Activated T-helper 1 cell treated with anti-CD3 and anti-CD28 coated beads, Interleukin-12 subunit alpha, Interleukin-12 subunit beta, Interleukin-2, Interleukin-4 antibody, amounts not matched to agents 30 ng/mL and 10 ng/mL and 1 ng/mL, durations not matched to agents 14 hours and 24 hours and 36 hours (primary cell): ENCODE results near the gene RAB11FIP3. TPM values are rescaled to one million over a fixed set of nuclear protein-coding genes. Genes with fewer than 3 reads are reported as not detected.
A peak's percentile ranks its signal among the peaks of the same experiment; 100 is the strongest.
"Not testable (repeated sequence)": the region's sequence is repeated elsewhere in the genome, so short reads cannot be mapped to it uniquely, and the experiment has no call there.

Experiments used
- DNase-seq: peaks from one replicate; pipeline ENCODE4 v3.0.0; 2021; ENCODE audit warnings: low spot score
- H3K27ac Mint-ChIP-seq: one replicate; pipeline ENCODE4 v1.8.0; 2021; ENCODE audit warnings: mild to moderate bottlenecking, mixed read lengths
- H3K27me3 Mint-ChIP-seq: one replicate; pipeline ENCODE4 v1.8.0; 2022; ENCODE audit warnings: mild to moderate bottlenecking, moderate library complexity, mixed read lengths; ENCODE audit not compliant: insufficient read depth
- H3K36me3 Mint-ChIP-seq: one replicate; pipeline ENCODE4 v1.8.0; 2021; ENCODE audit warnings: low read depth, mixed read lengths
- H3K4me1 Mint-ChIP-seq: one replicate; pipeline ENCODE4 v1.8.0; 2021; ENCODE audit warnings: low read depth, mixed read lengths
- H3K4me3 Mint-ChIP-seq: one replicate; pipeline ENCODE4 v1.8.0; 2021; ENCODE audit warnings: mild to moderate bottlenecking, moderate library complexity, mixed read lengths
- H3K9me3 Mint-ChIP-seq: one replicate; pipeline ENCODE4 v1.8.0; 2021; ENCODE audit warnings: mixed read lengths
- intact Hi-C: fragments of 100-400 bp; cut with micrococcal nuclease; formaldehyde crosslinking; loops from one replicate; pipeline ENCODE4 v1.15.1; 2024
- total RNA-seq: library from RNA; stranded (reverse); gene quantifications from 2 replicates; pipeline ENCODE4 v1.2.3, GENCODE V29; 2022

Gene RAB11FIP3
- total RNA-seq, 1 donor from 2014 or later: 47.5 TPM

DNA sequence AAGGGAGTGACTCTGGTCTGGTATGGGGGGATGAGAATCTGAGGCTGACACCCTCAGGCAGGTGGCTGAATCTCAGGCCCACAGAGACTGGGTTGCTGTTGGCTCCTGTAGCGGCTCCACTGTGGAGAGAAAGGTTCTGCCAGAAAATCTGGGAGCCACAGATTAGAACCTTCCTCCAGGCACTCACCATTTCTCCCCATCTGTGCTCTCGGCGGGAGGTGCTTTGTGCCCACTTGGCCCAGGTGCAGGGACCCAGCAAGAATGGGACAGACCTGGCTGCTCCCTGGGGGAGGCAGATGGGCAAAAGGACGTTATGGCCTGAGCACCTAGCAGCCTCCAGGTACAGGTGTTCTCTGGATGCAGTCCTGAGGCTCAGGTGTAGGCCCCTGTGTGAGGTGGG lies 20.1 kb downstream of the RAB11FIP3 start:
- Mint-ChIP-seq H3K4me3 (no peak overlapping the region), H3K27me3 (no peaks in the 10 kb centered on the region), H3K9me3 (no peaks in the 10 kb centered on the region), H3K36me3 (no peaks in the 10 kb centered on the region), H3K27ac (no peak overlapping the region), H3K4me1 (peaks cover 4% of the 10 kb centered on the region)
- DNase-seq: no peak
- intact Hi-C loops: loop anchor here (10.0 kb wide), 1 partner anchor 49 kb away; no protein-coding TSS in a partner anchor

DNA sequence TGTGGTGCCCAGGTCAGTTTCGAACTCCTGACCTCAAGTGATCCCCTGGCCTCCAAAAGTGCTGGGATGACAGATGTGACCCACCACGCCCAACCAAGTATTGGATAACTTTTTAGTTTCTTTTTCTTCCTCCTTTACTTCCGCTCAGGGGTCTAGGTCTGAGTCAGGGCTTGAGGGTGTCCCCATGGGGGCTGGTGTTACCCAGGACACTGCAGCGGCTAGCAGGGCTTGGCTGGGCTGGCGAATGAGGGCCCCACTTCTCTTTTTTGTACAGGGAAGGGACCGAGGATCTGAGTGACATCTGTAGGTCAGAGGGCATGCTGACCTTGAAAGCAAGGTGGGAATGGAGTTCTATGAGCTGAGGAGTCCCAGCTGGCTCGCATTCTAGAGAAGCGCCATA lies 24.9 kb downstream of the RAB11FIP3 start:
- Mint-ChIP-seq H3K27ac (no peak overlapping the region), H3K9me3 (no peaks in the 10 kb centered on the region), H3K4me1 (no peaks in the 10 kb centered on the region), H3K27me3 (no peaks in the 10 kb centered on the region), H3K36me3 (no peaks in the 10 kb centered on the region), H3K4me3 (no peak overlapping the region)
- no peak for DNase-seq
- intact Hi-C loops: no loop called here

DNA sequence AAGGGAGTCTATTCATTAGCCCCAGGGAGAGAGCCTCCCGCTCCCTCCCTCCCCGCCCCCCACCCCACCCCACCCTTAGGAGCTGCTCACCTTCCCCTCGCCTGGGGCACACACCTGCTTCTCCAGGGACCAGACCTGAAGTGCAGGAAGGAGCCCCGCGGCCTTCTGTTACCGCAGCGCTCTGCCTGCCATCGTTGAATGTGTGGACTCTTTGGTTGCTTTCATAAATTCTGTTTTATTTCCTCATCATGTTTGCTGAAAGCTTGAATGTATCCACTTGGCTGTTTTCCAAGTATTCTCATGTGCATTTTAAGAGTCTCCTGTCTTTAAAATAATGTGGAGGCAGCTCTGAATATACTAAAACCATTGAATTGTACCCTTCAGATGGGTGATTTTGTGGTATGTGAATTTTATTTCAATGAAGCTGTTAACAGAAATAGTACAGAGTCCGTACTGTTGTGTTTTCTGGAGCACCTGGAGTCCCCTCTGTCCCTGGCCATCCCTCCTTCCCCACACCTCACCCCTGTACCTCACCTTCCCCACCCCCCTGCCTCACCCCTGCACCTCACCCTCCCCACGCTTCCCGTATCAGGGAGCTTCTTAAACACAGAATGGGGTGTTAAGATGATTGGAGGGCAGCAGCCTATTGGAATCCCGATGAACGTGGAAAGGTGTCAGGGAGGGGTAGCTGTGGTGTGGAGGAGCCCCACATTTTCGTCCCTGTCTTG lies 25.5 kb downstream of the RAB11FIP3 start:
- DNase-seq: no peak
- intact Hi-C loops: no loop called here
- Mint-ChIP-seq H3K27me3 (no peaks in the 10 kb centered on the region), H3K9me3 (no peaks in the 10 kb centered on the region), H3K4me3 (no peak overlapping the region), H3K36me3 (no peaks in the 10 kb centered on the region), H3K4me1 (no peaks in the 10 kb centered on the region), H3K27ac (no peak overlapping the region)

DNA sequence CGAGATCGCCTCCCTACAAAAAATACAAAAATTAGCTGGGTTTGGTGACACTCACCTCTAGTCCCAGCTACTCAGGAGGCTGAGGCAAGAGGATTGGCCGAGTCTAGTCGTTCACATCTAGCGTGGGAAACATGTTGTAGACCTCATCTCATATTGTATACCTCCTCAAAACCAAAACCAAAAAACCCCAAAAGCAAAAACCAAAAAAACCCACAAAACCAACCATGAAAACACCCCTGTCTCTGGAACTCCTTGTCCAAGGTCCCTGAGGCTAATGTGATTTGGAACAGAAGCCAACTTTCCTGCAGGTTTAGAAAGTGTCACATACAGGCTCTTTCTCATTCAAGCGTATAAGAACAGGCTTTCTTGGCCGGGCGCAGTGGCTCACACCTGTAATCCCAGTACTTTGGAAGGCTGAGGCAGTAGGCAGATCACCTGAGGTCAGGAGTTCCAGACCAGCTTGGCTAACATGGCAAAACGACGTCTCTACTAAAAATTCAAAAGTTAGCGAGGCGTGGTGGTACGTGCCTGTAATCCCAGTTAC lies 29.0 kb downstream of the RAB11FIP3 start:
- no peaks in the 10 kb centered on the region for H3K9me3 Mint-ChIP-seq
- DNase-seq: no peak
- intact Hi-C loops: no loop called here
- no peak overlapping the region for H3K4me3 Mint-ChIP-seq
- no peaks in the 10 kb centered on the region for H3K27me3 Mint-ChIP-seq
- no peak overlapping the region for H3K27ac Mint-ChIP-seq
- H3K4me1 Mint-ChIP-seq: no peaks in the 10 kb centered on the region
- no peaks in the 10 kb centered on the region for H3K36me3 Mint-ChIP-seq

DNA sequence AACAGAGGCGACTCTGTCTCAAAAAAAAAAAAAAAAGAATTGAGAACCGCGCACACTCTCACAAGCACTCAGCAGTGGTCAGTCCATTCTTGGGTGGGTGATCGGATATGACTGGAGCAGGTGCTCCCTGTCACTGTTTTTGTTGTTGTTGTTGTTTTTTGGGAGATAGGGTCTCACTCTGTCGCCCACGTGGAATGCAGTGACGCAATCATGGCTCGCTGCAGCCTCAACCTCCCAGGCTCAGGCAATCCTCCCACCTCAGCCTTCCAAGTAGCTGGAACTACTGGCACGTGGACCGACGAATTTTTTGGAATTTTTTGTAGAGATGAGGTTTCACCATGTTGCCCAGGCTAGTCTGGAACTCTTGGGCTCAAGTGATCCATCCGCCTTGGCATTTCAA lies 30.0 kb downstream of the RAB11FIP3 start:
- H3K4me3 Mint-ChIP-seq: no peak overlapping the region
- no peaks in the 10 kb centered on the region for H3K9me3 Mint-ChIP-seq
- H3K4me1 Mint-ChIP-seq: no peaks in the 10 kb centered on the region
- no peaks in the 10 kb centered on the region for H3K36me3 Mint-ChIP-seq
- DNase-seq: no peak
- H3K27ac Mint-ChIP-seq: no peak overlapping the region
- no peaks in the 10 kb centered on the region for H3K27me3 Mint-ChIP-seq
- intact Hi-C loops: no loop called here

DNA sequence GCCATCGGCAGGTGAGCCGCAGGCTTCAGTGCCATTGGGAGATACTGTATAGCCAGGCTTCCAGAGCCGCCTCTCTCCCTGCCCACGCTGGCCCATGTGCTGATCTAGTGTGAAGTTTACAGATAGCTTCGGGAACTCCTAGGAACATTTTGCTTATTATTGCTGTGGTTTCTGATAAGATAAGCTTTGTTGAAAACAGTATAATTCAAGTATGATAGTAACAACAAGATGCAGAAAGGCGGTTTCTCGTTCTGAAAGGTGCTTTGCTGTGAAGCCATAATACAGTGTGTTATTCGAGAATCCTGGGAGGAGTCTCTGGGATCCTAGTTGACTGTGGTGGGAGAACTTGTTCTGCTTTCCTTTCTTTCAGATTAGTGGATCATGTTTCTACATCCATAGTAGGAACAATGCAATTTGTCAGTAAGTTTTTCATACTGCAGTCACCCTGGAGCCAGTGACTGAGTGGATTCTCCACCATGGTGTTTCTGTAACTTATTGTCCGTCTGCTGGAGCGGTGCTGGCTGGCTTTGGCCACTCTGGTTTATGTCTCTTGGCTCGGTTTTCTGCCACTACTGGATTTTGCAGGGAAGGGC lies 31.5 kb downstream of the RAB11FIP3 start:
- H3K4me1 Mint-ChIP-seq: no peaks in the 10 kb centered on the region
- no peaks in the 10 kb centered on the region for H3K27me3 Mint-ChIP-seq
- intact Hi-C loops: no loop called here
- H3K4me3 Mint-ChIP-seq: no peak overlapping the region
- no peak overlapping the region for H3K27ac Mint-ChIP-seq
- no peaks in the 10 kb centered on the region for H3K36me3 Mint-ChIP-seq
- DNase-seq: no peak
- H3K9me3 Mint-ChIP-seq: no peaks in the 10 kb centered on the region

DNA sequence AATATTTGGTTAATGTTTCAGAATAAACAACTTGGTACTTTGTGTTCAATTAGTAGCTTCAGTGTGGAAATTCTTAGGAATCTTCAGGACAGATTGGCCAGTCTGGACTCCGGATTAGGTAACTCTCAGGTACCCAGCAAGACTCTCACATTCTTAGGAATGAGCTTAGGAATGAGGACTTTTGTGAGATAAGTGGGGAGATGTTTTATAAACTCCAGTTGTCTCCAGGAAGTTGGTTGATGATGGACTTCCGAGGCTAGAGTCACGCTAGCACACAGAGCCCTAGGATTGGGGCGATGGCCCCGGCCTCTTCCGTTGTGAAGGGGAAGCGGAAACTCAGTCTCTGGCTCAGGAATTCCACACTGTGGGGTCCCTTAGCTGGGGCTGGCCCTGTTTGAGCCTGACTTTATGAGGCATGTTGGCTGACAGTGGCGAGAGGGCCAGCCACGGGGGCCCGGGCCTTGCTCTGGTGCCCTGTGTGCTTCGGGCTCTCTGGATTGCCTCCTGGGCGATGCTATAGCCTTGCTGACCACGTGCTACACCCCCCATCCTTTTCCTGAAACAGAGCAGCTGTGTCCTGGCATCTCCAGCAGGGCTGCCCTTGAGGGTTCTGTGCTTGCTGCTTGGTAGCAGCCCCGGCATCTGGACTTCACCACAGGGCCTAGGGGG lies 32.4 kb downstream of the RAB11FIP3 start:
- Mint-ChIP-seq H3K27ac (no peak overlapping the region), H3K36me3 (peaks cover 1% of the 10 kb centered on the region), H3K4me1 (no peaks in the 10 kb centered on the region), H3K4me3 (no peak overlapping the region), H3K27me3 (no peaks in the 10 kb centered on the region), H3K9me3 (no peaks in the 10 kb centered on the region)
- no peak for DNase-seq
- intact Hi-C loops: no loop called here

DNA sequence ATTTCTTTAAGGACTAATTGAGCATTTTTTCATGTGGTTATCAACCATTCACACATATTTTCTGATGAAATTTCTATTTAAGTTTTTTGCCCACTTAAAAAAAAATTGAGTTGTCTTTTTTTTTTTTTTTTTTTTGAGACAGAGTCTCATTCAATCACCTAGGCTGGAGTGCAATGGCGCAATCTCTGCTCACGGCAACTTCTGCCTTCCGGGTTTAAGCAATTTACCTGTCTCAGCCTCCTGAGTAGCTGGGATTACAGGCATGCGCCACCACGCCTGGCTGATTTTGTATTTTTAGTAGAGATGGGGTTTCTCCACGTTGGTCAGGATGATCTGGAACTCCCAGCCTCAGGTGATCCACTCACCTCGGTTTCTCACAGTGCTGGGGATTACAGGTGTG lies 34.3 kb downstream of the RAB11FIP3 start:
- no peak for DNase-seq
- H3K27me3 Mint-ChIP-seq: no peaks in the 10 kb centered on the region
- intact Hi-C loops: no loop called here
- H3K36me3 Mint-ChIP-seq: peaks cover 2% of the 10 kb centered on the region
- no peak overlapping the region for H3K4me3 Mint-ChIP-seq
- H3K4me1 Mint-ChIP-seq: no peaks in the 10 kb centered on the region
- H3K9me3 Mint-ChIP-seq: no peaks in the 10 kb centered on the region
- H3K27ac Mint-ChIP-seq: no peak overlapping the region

DNA sequence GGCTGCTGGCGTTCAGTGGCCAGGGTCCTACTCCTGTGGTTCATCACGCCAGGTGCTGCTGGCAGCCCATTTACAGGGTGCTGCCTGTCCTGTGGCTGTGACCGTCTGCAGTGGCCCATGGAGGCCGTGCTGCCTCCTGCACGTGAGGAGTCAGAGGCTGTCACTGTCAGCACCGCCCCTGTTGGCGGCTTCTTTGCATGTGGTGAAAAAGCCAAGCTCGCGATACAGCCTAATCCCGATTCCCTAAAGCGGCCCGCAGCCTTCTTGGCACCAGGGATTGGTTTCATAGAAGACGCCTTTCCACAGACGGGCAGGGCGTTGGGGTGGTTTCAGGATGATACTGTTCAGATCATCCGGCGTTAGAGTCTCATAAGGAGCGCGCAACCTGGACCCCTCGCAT lies 35.3 kb downstream of the RAB11FIP3 start:
- no peaks in the 10 kb centered on the region for H3K27me3 Mint-ChIP-seq
- DNase-seq: no peak
- peaks cover 2% of the 10 kb centered on the region for H3K36me3 Mint-ChIP-seq
- no peak overlapping the region for H3K4me3 Mint-ChIP-seq
- no peaks in the 10 kb centered on the region for H3K9me3 Mint-ChIP-seq
- no peak overlapping the region for H3K27ac Mint-ChIP-seq
- intact Hi-C loops: no loop called here
- H3K4me1 Mint-ChIP-seq: no peaks in the 10 kb centered on the region

DNA sequence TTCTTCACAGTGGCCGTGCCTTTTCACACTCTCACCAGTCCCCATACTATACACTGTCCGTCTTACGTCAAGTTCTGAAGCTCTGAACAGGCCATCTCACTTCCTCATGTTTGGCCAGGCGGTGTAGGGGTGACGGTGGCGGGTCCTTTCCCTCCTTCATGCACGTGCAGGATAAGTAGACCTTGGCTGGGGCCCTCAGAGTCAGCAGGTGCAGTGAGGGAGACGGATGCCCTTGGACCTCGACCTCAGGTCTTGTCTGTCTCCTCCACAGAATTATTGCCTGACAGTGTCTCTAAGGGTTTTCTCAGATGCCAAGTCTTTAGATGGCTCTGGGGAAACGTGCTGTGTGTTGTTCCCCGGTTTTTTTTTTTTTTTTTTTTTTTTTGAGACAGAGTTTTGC lies 37.6 kb downstream of the RAB11FIP3 start:
- Mint-ChIP-seq H3K27ac (no peak overlapping the region), H3K27me3 (no peaks in the 10 kb centered on the region), H3K36me3 (peaks cover 2% of the 10 kb centered on the region), H3K9me3 (no peaks in the 10 kb centered on the region), H3K4me3 (no peak overlapping the region), H3K4me1 (no peaks in the 10 kb centered on the region)
- intact Hi-C loops: no loop called here
- no peak for DNase-seq

DNA sequence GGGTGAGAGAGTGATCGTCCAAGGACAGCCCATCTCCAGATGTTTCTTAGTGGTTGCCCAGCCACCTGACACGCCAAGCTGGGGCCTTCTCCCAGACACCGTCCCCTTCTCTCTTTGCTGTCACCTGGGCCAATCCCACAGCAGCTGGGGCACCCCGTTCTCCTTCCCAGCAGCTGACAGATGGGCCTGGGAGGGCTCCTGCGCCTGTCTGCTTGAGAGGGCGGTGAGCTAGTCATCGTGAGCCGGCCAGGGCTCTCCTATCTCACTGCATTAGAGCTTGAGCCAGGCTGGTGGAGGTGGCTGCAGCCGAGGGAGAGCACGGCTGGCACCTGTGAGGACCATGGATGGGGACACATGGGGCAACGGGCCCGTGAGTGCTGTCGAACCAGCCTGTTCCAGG lies 41.2 kb downstream of the RAB11FIP3 start:
- intact Hi-C loops: no loop called here
- Mint-ChIP-seq H3K4me1 (no peaks in the 10 kb centered on the region), H3K4me3 (no peak overlapping the region), H3K9me3 (no peaks in the 10 kb centered on the region), H3K27me3 (no peaks in the 10 kb centered on the region), H3K27ac (no peak overlapping the region), H3K36me3 (peaks cover 2% of the 10 kb centered on the region)
- no peak for DNase-seq

DNA sequence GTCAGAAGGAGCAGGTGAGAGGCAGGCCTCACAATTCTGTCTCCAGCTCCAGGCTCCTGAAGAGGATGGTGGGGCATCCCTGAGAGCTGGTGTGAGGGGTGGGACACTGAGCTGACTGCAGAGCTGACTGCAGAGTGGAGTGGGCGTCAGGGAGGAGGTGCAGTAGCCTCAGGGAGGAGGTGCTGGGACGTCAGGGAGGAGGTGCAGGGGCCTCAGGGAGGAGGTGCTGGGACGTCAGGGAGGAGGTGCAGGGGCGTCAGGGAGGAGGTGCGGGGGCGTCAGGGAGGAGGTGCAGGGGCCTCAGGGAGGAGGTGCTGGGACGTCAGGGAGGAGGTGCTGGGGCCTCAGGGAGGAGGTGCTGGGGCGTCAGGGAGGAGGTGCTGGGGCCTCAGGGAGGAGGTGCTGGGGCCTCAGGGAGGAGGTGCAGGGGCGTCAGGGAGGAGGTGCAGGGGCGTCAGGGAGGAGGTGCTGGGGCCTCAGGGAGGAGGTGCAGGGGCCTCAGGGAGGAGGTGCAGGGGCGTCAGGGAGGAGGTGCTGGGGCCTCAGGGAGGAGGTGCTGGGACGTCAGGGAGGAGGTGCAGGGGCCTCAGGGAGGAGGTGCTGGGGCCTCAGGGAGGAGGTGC lies 41.9 kb downstream of the RAB11FIP3 start:
- H3K27me3 Mint-ChIP-seq, H3K4me3 Mint-ChIP-seq, H3K9me3 Mint-ChIP-seq, intact Hi-C loops, H3K4me1 Mint-ChIP-seq, DNase-seq, H3K36me3 Mint-ChIP-seq: not testable (repeated sequence)
- H3K27ac Mint-ChIP-seq: peak overlapping the region; percentile 44
